ENCODE data around the gene PLS1. TPM values are rescaled to one million over a fixed set of nuclear protein-coding genes. Genes with fewer than 3 reads are reported as not detected.

Gene PLS1
- total RNA-seq, 1 donor from 2014 or later: 5.7 TPM

DNA sequence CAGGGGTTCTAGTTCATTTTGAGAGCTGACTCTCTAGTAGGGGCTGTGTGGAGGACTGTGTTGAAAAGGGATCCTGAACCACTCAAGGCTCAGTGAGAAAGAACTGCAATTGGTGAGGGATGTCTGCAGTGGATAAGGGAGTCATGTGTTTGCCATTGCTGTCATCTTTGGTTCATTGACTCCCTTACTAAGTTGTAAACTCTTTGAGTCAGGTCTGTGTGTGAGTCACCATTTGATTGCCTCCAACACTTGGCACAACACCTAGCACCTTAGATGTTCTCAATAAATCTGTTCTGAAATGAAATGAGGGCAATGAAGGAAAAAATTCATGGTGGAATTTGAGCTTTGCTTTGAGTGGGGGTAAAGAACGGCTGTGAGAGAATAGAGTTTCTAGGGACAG is 51.7 kb downstream of the PLS1 start:
- Mint-ChIP-seq H3K27ac (ENCODE audit: unreplicated experiment) (no peak overlapping the region), H3K4me3 (no peak overlapping the region), H3K4me1 (peaks cover 8% of the 10 kb centered on the region), H3K36me3 (ENCODE audit: low read depth) (peaks cover 3% of the 10 kb centered on the region), H3K27me3 (ENCODE audit: low read depth) (no peaks in the 10 kb centered on the region), H3K9me3 (peaks cover 4% of the 10 kb centered on the region)
- DNase-seq (ENCODE audit: low read depth, low spot score): no peak
- TF ChIP-seq, protein P1, sequence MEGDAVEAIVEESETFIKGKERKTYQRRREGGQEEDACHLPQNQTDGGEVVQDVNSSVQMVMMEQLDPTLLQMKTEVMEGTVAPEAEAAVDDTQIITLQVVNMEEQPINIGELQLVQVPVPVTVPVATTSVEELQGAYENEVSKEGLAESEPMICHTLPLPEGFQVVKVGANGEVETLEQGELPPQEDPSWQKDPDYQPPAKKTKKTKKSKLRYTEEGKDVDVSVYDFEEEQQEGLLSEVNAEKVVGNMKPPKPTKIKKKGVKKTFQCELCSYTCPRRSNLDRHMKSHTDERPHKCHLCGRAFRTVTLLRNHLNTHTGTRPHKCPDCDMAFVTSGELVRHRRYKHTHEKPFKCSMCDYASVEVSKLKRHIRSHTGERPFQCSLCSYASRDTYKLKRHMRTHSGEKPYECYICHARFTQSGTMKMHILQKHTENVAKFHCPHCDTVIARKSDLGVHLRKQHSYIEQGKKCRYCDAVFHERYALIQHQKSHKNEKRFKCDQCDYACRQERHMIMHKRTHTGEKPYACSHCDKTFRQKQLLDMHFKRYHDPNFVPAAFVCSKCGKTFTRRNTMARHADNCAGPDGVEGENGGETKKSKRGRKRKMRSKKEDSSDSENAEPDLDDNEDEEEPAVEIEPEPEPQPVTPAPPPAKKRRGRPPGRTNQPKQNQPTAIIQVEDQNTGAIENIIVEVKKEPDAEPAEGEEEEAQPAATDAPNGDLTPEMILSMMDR (conservative IDR thresholded peaks at IDR 0.05): no peak

DNA sequence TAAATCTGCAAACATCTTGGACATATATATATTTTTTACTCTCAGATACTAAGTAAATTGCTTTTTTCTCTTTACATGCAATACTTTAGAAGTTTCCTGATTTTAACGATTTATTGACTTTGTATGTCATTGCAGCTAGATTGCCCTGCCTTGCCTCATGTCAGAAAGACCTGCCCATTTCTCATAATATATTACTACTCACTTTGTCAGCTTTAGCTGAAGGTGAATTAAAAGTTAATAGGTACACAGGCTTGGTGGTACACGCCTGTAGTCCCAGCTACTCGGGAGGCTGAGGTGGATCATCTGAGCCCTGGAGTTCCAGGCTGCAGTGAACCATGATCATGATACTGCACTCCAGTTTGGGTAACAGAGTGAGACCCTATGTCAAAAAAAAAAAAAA is 52.8 kb downstream of the PLS1 start:
- H3K9me3 Mint-ChIP-seq: peaks cover 4% of the 10 kb centered on the region
- DNase-seq (ENCODE audit: low read depth, low spot score): no peak
- TF ChIP-seq, protein P1 (conservative IDR thresholded peaks at IDR 0.05): no peak
- peaks cover 3% of the 10 kb centered on the region for H3K36me3 Mint-ChIP-seq (ENCODE audit: low read depth)
- H3K27me3 Mint-ChIP-seq (ENCODE audit: low read depth): no peaks in the 10 kb centered on the region
- H3K4me3 Mint-ChIP-seq: no peak overlapping the region
- peaks cover 12% of the 10 kb centered on the region for H3K4me1 Mint-ChIP-seq
- H3K27ac Mint-ChIP-seq (ENCODE audit: unreplicated experiment): no peak overlapping the region

DNA sequence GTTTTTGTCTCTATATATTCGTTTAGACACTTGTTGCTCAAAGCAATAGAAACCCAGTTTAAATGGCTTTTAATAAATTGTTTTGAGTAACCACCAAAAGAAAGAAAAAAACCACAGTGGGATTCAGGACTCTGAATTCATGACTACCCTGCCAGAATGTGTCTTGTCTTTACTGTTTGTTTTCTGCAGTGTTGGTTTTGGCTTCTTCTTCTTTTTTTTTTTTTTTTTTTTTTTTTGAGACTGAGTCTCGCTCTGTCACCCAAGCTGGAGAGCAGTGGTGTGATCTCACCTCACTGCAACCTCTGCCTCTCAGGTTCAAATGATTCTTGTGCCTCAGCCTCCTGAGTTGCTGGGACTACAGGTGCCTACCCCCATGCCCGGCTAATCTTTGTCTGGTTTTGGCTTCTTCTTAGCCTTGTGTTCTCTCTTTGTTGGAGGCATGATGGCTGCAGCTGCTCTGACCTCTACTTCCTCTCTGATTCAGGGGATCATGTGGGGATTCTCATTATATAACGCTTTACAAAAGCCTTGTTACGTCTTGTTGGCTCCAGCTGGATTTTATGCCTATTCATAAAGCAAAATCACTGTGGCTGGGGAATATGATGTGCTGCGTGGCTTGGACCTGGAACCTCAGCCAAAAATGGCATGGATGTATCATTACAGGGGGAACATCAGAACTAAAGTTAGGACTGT is 54.0 kb downstream of the PLS1 start:
- Mint-ChIP-seq H3K27ac (ENCODE audit: unreplicated experiment) (no peak overlapping the region), H3K27me3 (ENCODE audit: low read depth) (no peaks in the 10 kb centered on the region), H3K9me3 (peaks cover 4% of the 10 kb centered on the region), H3K4me3 (no peak overlapping the region), H3K36me3 (ENCODE audit: low read depth) (peaks cover 3% of the 10 kb centered on the region), H3K4me1 (peaks cover 12% of the 10 kb centered on the region)
- DNase-seq (ENCODE audit: low read depth, low spot score): no peak
- TF ChIP-seq, protein P1 (conservative IDR thresholded peaks at IDR 0.05): no peak

DNA sequence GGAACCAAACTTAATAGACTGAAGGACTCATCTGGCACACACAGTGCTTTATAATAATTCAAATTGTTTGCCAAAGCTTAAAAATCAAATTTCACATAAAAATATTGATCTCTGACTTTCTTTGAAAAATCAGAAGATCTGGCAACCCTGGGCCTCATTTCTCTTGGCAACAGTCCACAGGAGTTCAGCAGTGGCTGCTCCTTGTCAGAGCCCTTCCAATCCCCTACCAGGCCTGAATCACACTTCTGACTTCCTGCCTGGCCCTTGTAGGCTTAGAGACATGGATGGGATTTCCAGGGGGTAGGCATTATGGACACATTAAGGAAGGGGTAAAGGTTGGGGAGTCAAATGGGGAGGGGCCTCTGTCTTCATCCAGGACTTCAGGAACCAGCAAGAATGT is 55.5 kb downstream of the PLS1 start:
- H3K27ac Mint-ChIP-seq (ENCODE audit: unreplicated experiment): peak overlapping the region; percentile 62

DNA sequence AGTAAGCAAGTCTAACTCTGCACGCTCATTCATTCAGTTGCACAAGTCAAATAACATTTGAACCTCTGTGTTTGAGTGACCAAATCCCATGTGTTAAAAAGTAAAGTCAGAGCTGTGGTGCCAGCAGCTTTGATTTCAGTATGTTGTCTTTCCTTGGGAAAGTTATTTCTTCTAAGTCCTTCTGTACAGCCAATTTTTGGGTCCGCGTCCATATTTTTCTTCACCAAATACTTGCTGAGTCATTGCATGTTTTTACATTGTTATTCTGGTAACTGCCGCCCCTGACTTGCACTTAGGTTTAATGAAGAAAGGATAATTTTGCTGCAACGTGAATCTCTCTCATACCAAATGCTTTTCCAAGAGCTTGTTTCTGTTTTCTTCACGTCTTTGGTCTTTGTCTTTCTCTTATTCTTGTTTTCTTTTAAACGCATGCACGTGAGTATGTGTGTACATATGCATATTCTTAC is 56.7 kb downstream of the PLS1 start:
- TF ChIP-seq, protein P1 (conservative IDR thresholded peaks at IDR 0.05): no peak
- H3K27me3 Mint-ChIP-seq (ENCODE audit: low read depth): no peaks in the 10 kb centered on the region
- DNase-seq (ENCODE audit: low read depth, low spot score): no peak
- H3K4me1 Mint-ChIP-seq: peaks cover 12% of the 10 kb centered on the region
- H3K4me3 Mint-ChIP-seq: no peak overlapping the region
- peaks cover 3% of the 10 kb centered on the region for H3K36me3 Mint-ChIP-seq (ENCODE audit: low read depth)
- H3K27ac Mint-ChIP-seq (ENCODE audit: unreplicated experiment): no peak overlapping the region
- H3K9me3 Mint-ChIP-seq: peaks cover 4% of the 10 kb centered on the region

More for the DNA sequence above, 55.5 kb downstream of the PLS1 start:
- Mint-ChIP-seq H3K4me1 (peaks cover 12% of the 10 kb centered on the region), H3K36me3 (ENCODE audit: low read depth) (peaks cover 3% of the 10 kb centered on the region), H3K4me3 (no peak overlapping the region), H3K27me3 (ENCODE audit: low read depth) (no peaks in the 10 kb centered on the region), H3K9me3 (peaks cover 4% of the 10 kb centered on the region)
- DNase-seq (ENCODE audit: low read depth, low spot score): no peak
- TF ChIP-seq, protein P1 (conservative IDR thresholded peaks at IDR 0.05): no peak
